GM12878 (cell line): ENCODE results near the gene LHFPL2. TPM values are rescaled to one million over a fixed set of nuclear protein-coding genes. Genes with fewer than 3 reads are reported as not detected.

Experiments
- ATAC-seq: fragments of 200-7000 bp; cut with Tn5 transposase; 3 replicates; pipeline ENCODE4 v1.9.1; 2020; ENCODE audit warnings: mild to moderate bottlenecking, moderate library complexity
- BruUV-seq: library from RNA; stranded (reverse); fragments of 400-500 nt; replicated peaks from 2 replicates; lab custom pipeline; 2021; lab: Mats Ljungman, UMichigan
- CTCF ChIA-PET: fragments of 300-600 bp; sonication (Branson Sonifier 250); formaldehyde crosslinking; extraction: SDS; loops from one replicate; lab custom pipeline; 2021; ENCODE audit warnings: inconsistent platforms; lab: Yijun Ruan, JAX
- POLR2A ChIA-PET: fragments of 350-600 bp; formaldehyde crosslinking; extraction: SDS; loops from one replicate; lab custom pipeline; 2021; ENCODE audit warnings: inconsistent platforms; lab: Charles Lee
- RAD21 ChIA-PET: fragments of 300-600 bp; sonication (Branson Sonifier 250); formaldehyde crosslinking; loops from one replicate; lab custom pipeline; 2023; ENCODE audit warnings: antibody characterized with exemption; ENCODE audit not compliant: unreplicated experiment; lab: Charles Lee
- SMC1A ChIA-PET: fragments of 300-600 bp; sonication (Branson Sonifier 250); formaldehyde crosslinking; loops from one replicate; lab custom pipeline; 2023; ENCODE audit not compliant: unreplicated experiment, uncharacterized antibody; lab: Charles Lee
- DNase-seq: peaks from one replicate; pipeline ENCODE4 v3.0.0-alpha.2; 2011; ENCODE audit warnings: low read depth, low spot score
- FAIRE-seq: peaks from 3 replicates; lab custom pipeline; 2011; peaks lifted over from hg19 to GRCh38; lab: Jason Lieb, UNC
- H2AFZ ChIP-seq: 2 replicates; pipeline ENCODE4 v1.6.0; 2011; ENCODE audit warnings: low read depth, low read length, control low read depth; ENCODE audit not compliant: control insufficient read depth
- H3K27ac ChIP-seq: 2 replicates; pipeline ENCODE4 v1.5.1; 2011; ENCODE audit warnings: control low read depth; ENCODE audit not compliant: control insufficient read depth, insufficient read depth
- H3K27me3 ChIP-seq, 2 experiments: replicated peaks in 1 of 2; 2 replicates each; pipeline versions ENCODE4 v1.6.0 to v1.6.1; 2011; ENCODE audit warnings: low read length in 1 of 2; ENCODE audit not compliant: control insufficient read depth in 2 of 2, insufficient read depth in 2 of 2
- H3K36me3 ChIP-seq, 2 experiments: 2 replicates each; pipeline ENCODE4 v1.5.1; 2011; ENCODE audit warnings: low read length in 1 of 2; ENCODE audit not compliant: control insufficient read depth in 2 of 2, insufficient read depth in 2 of 2
- H3K4me1 ChIP-seq: 2 replicates; pipeline ENCODE4 v1.6.1; 2011; ENCODE audit warnings: mild to moderate bottlenecking, low read length, moderate library complexity, mixed read lengths; ENCODE audit not compliant: control insufficient read depth, insufficient read depth
- H3K4me2 ChIP-seq: 2 replicates; pipeline ENCODE4 v1.6.0; 2011; ENCODE audit warnings: control low read depth; ENCODE audit not compliant: control insufficient read depth, insufficient read depth
- H3K4me3 ChIP-seq: fragments of 200-600 bp; sonication (generic); 2 replicates; pipeline ENCODE4 v1.5.1; 2016
- H3K79me2 ChIP-seq: 2 replicates; pipeline ENCODE4 v1.6.0; 2011; ENCODE audit warnings: low read length; ENCODE audit not compliant: control insufficient read depth, insufficient read depth
- H3K9ac ChIP-seq: 2 replicates; pipeline ENCODE4 v1.8.0; 2011; ENCODE audit warnings: low read length, control low read depth, mixed read lengths; ENCODE audit not compliant: control insufficient read depth, insufficient read depth
- H3K9me3 ChIP-seq: replicated peaks from 3 replicates; pipeline ENCODE4 v1.5.1; 2011; ENCODE audit warnings: mild to moderate bottlenecking, low read length; ENCODE audit not compliant: control insufficient read depth, insufficient read depth
- H4K20me1 ChIP-seq: 2 replicates; pipeline ENCODE4 v1.6.0; 2011; ENCODE audit not compliant: control insufficient read depth, insufficient read depth
- CBX5 ChIP-seq: sonication (generic); IDR thresholded peaks from 2 replicates; pipeline ENCODE4 v1.6.1; 2016; ENCODE audit warnings: low read depth, moderate library complexity, mild to moderate bottlenecking, inconsistent platforms
- CEBPZ ChIP-seq: fragments of 150-350 bp; IDR thresholded peaks from 2 replicates; pipeline ENCODE4 v1.6.1; 2016; ENCODE audit warnings: low read depth, low read length
- CREB1 ChIP-seq: IDR thresholded peaks from 2 replicates; pipeline ENCODE4 v1.6.1; 2012; ENCODE audit warnings: low read depth, mild to moderate bottlenecking, inconsistent platforms
- CREM ChIP-seq: IDR thresholded peaks from 2 replicates; pipeline ENCODE4 v1.6.1; 2014; ENCODE audit warnings: antibody characterized with exemption, low read depth
- EP300 ChIP-seq, 2 experiments: fragments of 150-350 bp in 1 of 2; IDR thresholded peaks; 2 replicates each; pipeline ENCODE4 v1.6.1; 2011 to 2012; ENCODE audit warnings: low read depth in 2 of 2, low read length in 2 of 2, borderline replicate concordance in 1 of 2, improper control_type of control experiment in 1 of 2, inconsistent platforms in 1 of 2; ENCODE audit not compliant: control insufficient read depth in 1 of 2
- HSF1 ChIP-seq: fragments of 150-350 bp; IDR thresholded peaks from 2 replicates; pipeline ENCODE4 v1.6.1; 2014; ENCODE audit warnings: mild to moderate bottlenecking, low read depth, low read length
- JUNB ChIP-seq: IDR thresholded peaks from 2 replicates; pipeline ENCODE4 v1.6.1; 2016; ENCODE audit warnings: antibody characterized with exemption, mild to moderate bottlenecking
- KAT2A ChIP-seq: conservative IDR thresholded peaks from 2 replicates; pipeline ENCODE4 v1.6.1; 2011; ENCODE audit warnings: low read depth, low read length; ENCODE audit not compliant: control insufficient read depth
- RELA ChIP-seq: fragments of 450-650 bp; IDR thresholded peaks from 2 replicates; pipeline ENCODE4 v1.8.0; 2014; ENCODE audit warnings: borderline replicate concordance; ENCODE audit not compliant: partially characterized antibody
- SP1 ChIP-seq: IDR thresholded peaks from one replicate; pipeline ENCODE4 v1.6.1; 2011; ENCODE audit warnings: low read depth, low read length
- TAF1 ChIP-seq: IDR thresholded peaks from 2 replicates; pipeline ENCODE4 v1.6.1; 2011; ENCODE audit warnings: mild to moderate bottlenecking, low read depth, low read length, borderline replicate concordance
- ZBTB4 ChIP-seq: fragments of 450-650 bp; formaldehyde crosslinking; IDR thresholded peaks from 2 replicates; pipeline ENCODE4 v1.4.0; 2022; ENCODE audit warnings: mild to moderate bottlenecking, moderate library complexity
- ZNF24 ChIP-seq: fragments of 450-650 bp; IDR thresholded peaks from 2 replicates; pipeline ENCODE4 v1.6.1; 2017; ENCODE audit warnings: antibody characterized with exemption, mild to moderate bottlenecking
- ZNF622 ChIP-seq: fragments of 450-650 bp; IDR thresholded peaks from 2 replicates; pipeline ENCODE4 v1.6.1; 2017; ENCODE audit warnings: mild to moderate bottlenecking, inconsistent platforms
- WGBS: methylation state at CpG from one replicate; pipeline ENCODE4 v1.1.6; 2016; ENCODE audit warnings: low lambda C conversion rate; ENCODE audit not compliant: insufficient replicate concordance, insufficient coverage; ENCODE audit errors: missing lambda C conversion rate; 5-methylcytosine and 5-hydroxymethylcytosine counted together
- in situ Hi-C: fragments of 300-500 bp; cut with MboI; formaldehyde crosslinking; loops from 9 replicates; pipeline ENCODE4 v1.14.3; 2018; ENCODE audit warnings: mixed read lengths
- intact Hi-C: fragments of 100-400 bp; cut with micrococcal nuclease; formaldehyde crosslinking; loops from one replicate; pipeline ENCODE4 v1.14.2; 2022; ENCODE audit not compliant: unreplicated experiment
- polyA plus RNA-seq, 11 experiments: library from polyadenylated mRNA; depleted of rRNA in 4 of 11; unstranded in 6 of 11; stranded (reverse) in 5 of 11; fragments of >200 nt; fragmentation: Nextera tagmentation in 4 of 11; fragmentation: Illumina TruSeq in 1 of 11; extraction: Ambion mirVana in 4 of 11; extraction: Trizol in 1 of 11; gene quantifications; 1 replicate in 1 of 11; 2 replicates in 10 of 11; pipeline versions ENCODE4 v1.2.1 to v1.2.3, GENCODE V29; 2011 to 2016; ENCODE audit warnings: inconsistent platforms in 2 of 11, missing spikeins in 2 of 11, low read depth in 1 of 11
- total RNA-seq, 4 experiments: library from RNA; depleted of rRNA in 3 of 4; stranded (reverse); fragments of >200 nt in 3 of 4; fragmentation: Illumina TruSeq in 1 of 4; extraction: Trizol in 1 of 4; gene quantifications; 2 replicates each; pipeline versions ENCODE4 v1.2.1 to v1.2.3, GENCODE V29; 2013 to 2021

Gene LHFPL2
- total and polyA plus RNA-seq, 10 of the 15 experiments (the other 5 are each of a cell fraction or from before 2014, with no cell fraction given) = 4.1 to 21.8 (median 12.5) TPM

- no peak for TF ChIP-seq TAF1
- TF ChIP-seq EP300 (IDR thresholded peaks at IDR 0.05; ENCODE audit: borderline replicate concordance in 1 of 2, control insufficient read depth in 1 of 2, low read depth in 2 of 2, low read length in 2 of 2) = 0 out of 4 replicates have a peak, but pooled peaks of 1 of the 2 experiments have one; percentile 24
- TF ChIP-seq CEBPZ = no peak
- TF ChIP-seq JUNB = no peak
- TF ChIP-seq ZNF622 = no peak
- TF ChIP-seq RELA = no peak
- no peak for TF ChIP-seq CREB1
Measured at GRCh38 chr5:78483809-78484521, 164.6 kb downstream of the LHFPL2 start (continued).

- no TSS peak for BruUV-seq
- ChIA-PET SMC1A (interaction anchor here (0.6 to 3.7 kb wide), 10 partner anchors 9 to 706 kb away, joined by 3 to 16 read pairs (median 5); no protein-coding TSS in a partner anchor), CTCF (interaction anchor here (0.8 to 3.0 kb wide), 5 partner anchors 10 to 483 kb away, joined by 3 to 15 read pairs (median 4); no protein-coding TSS in a partner anchor), POLR2A (interaction anchor here (1.5 kb wide), 1 partner anchor 62 kb away, joined by 3 read pairs; no protein-coding TSS in a partner anchor), RAD21 (interaction anchor here (0.9 to 2.5 kb wide), 6 partner anchors 16 to 245 kb away, joined by 3 to 13 read pairs (median 4); no protein-coding TSS in a partner anchor)
- H3K27ac ChIP-seq = no peak overlapping the region
- H3K79me2 ChIP-seq = no peaks in the 10 kb centered on the region
- in situ Hi-C loops (no loop called here), intact Hi-C loops (no loop called here)
- no peak for ATAC-seq
- H3K4me2 ChIP-seq = no peak overlapping the region
- H3K27me3 ChIP-seq = no peaks in the 10 kb centered on the region
- no peak for DNase-seq
- H3K4me3 ChIP-seq = no peak overlapping the region
- 100% methylated on average over 1 of the region's 1 CpG for WGBS
- H2AFZ ChIP-seq = no peak overlapping the region
- no peaks in the 10 kb centered on the region for H4K20me1 ChIP-seq
- FAIRE-seq = no peak
- H3K36me3 ChIP-seq = peaks cover 0 to 13% of the 10 kb centered on the region in 2 experiments; a peak in 1 of 4 replicates
- H3K9ac ChIP-seq = no peak overlapping the region
- no peaks in the 10 kb centered on the region for H3K9me3 ChIP-seq
- H3K4me1 ChIP-seq = peaks cover 15% of the 10 kb centered on the region
- TF ChIP-seq CREM = no peak
- TF ChIP-seq HSF1 = no peak
- no peak for TF ChIP-seq CBX5
- no peak for TF ChIP-seq SP1
- TF ChIP-seq KAT2A = no peak
- no peak for TF ChIP-seq ZNF24
- TF ChIP-seq ZBTB4 (CRISPR knock-in tag) = no peak
Measured at GRCh38 chr5:78482948-78483347, 165.6 kb downstream of the LHFPL2 start.
